NB4 (cell line): ENCODE data around the gene LYPD6B.

Experiments
- DNase-seq: peaks from one replicate; pipeline ENCODE4 v3.0.0; 2010; ENCODE audit warnings: low read depth
- H3K4me3 ChIP-seq: one replicate; pipeline ENCODE4 v1.5.1; 2011; ENCODE audit warnings: mild to moderate bottlenecking, low read depth, low read length, moderate library complexity
- MYC ChIP-seq: IDR thresholded peaks from 2 replicates; pipeline ENCODE4 v1.6.1; 2011; ENCODE audit warnings: low read depth, low read length
- POLR2A ChIP-seq: IDR thresholded peaks from 2 replicates; pipeline ENCODE4 v1.6.1; 2011; ENCODE audit warnings: mild to moderate bottlenecking; ENCODE audit not compliant: insufficient read length; ENCODE audit errors: extremely low read depth
- TF ChIP-seq, protein P1 (sequence below): IDR thresholded peaks from one replicate; pipeline ENCODE4 v1.5.1; 2012; ENCODE audit warnings: low read depth, low read length
- TF ChIP-seq, protein P2 (sequence below): IDR thresholded peaks from 2 replicates; pipeline ENCODE4 v1.6.1; 2011; ENCODE audit warnings: low read depth, low read length

Gene LYPD6B

DNA sequence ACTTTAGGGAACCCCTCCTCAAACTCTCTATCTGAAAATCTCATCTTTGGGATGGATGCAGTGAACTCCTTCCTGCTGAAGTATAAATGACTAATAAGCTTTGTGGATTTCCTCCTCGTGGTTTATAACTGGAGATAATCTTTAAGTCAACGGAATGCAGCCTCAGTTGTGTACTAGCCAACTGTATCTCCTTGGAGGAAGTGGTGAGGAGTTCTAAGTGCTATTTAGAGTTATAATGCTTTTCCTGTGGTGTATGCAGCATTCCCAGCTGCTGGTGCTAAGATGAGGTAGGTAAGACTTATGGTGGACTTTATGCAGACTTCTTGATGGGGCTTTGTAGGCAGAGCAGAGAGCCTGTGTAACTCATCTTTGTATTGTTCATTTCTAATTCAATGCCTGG, 90.9 kb downstream of the LYPD6B start:
- no peak overlapping the region for H3K4me3 ChIP-seq
- no peak for TF ChIP-seq MYC
- TF ChIP-seq, protein P1, sequence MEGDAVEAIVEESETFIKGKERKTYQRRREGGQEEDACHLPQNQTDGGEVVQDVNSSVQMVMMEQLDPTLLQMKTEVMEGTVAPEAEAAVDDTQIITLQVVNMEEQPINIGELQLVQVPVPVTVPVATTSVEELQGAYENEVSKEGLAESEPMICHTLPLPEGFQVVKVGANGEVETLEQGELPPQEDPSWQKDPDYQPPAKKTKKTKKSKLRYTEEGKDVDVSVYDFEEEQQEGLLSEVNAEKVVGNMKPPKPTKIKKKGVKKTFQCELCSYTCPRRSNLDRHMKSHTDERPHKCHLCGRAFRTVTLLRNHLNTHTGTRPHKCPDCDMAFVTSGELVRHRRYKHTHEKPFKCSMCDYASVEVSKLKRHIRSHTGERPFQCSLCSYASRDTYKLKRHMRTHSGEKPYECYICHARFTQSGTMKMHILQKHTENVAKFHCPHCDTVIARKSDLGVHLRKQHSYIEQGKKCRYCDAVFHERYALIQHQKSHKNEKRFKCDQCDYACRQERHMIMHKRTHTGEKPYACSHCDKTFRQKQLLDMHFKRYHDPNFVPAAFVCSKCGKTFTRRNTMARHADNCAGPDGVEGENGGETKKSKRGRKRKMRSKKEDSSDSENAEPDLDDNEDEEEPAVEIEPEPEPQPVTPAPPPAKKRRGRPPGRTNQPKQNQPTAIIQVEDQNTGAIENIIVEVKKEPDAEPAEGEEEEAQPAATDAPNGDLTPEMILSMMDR = no peak
- TF ChIP-seq POLR2A = no peak
- TF ChIP-seq, protein P2, sequence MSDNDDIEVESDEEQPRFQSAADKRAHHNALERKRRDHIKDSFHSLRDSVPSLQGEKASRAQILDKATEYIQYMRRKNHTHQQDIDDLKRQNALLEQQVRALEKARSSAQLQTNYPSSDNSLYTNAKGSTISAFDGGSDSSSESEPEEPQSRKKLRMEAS = no peak
- peak; percentile 76 for DNase-seq

DNA sequence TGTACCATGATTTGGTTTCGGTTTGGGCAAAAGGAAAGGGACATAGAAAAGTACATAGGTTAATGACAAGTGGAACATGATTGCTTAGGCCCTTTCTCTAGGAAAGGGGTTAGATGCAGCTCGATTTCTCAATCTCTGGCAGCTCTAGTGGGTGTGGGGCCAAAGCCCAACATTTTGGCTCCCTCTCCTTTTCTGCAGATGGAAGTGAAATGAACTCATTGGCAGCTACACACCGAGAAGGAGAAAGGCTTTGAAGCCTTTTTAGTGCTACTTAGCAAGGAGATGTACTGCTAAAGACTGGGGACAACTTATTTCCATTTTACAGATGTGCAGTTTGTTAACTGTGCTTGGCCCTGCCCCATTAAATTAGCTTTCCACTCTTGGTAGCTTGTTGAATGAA, 93.8 kb downstream of the LYPD6B start:
- TF ChIP-seq POLR2A = no peak
- peak; percentile 27 for DNase-seq
- no peak overlapping the region for H3K4me3 ChIP-seq

DNA sequence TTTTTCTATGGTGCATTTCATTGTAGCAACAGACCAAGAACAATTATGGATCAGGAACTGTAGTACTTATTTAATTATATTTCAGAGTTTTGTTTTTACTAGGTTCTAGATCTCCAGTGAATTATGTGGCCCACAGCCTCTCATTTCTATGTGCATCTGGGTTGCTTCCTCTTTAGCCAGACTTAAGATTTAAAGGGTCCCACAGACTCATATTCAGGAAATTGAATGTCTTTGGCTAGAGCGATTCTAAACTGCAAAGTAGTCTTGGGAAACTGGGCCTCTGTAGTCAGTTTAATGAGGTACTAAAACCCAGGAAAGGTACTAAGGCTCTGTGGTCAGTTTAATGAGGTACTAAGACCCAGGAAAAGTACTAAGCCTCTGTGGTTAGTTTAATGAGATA, 94.4 kb downstream of the LYPD6B start:
- DNase-seq = peak; percentile 59
- H3K4me3 ChIP-seq = no peak overlapping the region

DNA sequence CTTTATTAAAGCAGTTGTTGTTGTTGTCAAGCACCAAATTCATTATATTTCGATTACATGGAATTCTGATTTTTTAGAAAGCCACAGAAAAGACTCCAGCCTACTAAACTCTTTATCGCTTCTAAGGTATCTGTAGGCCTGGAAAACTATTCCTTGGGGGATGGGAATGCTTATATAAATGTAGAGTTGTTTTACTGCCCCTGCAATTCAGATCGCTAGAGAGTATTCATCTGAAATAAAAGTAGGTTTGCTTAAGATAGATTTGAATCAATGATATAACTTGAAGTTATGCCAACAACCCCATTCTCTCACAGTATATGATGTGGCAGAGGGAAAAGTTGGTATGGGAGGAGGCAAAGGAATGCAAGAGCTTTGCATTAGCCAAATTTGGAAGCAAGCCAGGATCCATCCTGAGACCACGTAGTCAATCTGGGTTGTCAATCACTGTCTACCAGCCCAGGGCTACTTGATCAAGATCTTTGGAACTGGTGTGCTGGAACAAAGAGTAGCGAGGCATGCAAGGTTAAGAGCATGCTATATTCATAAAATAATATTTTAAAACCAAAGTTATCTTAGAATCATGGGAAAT, 95.9 kb downstream of the LYPD6B start:
- TF ChIP-seq POLR2A = no peak
- TF ChIP-seq, protein P2 = no peak
- no peak for TF ChIP-seq MYC
- TF ChIP-seq, protein P1 = no peak
- H3K4me3 ChIP-seq = no peak overlapping the region

More for the DNA sequence above, 94.4 kb downstream of the LYPD6B start:
- TF ChIP-seq, protein P2 = no peak
- TF ChIP-seq POLR2A (no peak), MYC (no peak)
- TF ChIP-seq, protein P1 = no peak

DNA sequence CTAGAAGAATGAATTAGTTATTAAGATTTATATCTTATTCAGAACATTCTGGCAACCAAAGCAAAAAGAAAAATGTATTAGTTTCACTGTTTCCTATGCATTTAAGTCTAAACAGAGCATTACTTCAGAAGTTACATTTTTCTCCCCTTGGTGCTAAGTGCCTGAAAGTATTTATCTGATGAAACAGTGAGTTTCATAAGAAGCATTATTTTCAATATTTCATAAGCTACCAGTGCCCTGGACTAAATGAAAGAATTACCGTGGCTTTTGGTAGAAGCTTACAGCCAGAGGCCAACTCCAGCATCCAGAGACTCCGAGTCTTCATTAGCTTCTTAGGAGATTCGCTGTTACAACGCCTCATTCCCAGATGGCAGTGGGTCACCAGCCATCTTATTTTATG, 97.6 kb downstream of the LYPD6B start:
- no peak overlapping the region for H3K4me3 ChIP-seq
- no peak for DNase-seq
- TF ChIP-seq, protein P2 = no peak
- TF ChIP-seq POLR2A (no peak), MYC (no peak)
- TF ChIP-seq, protein P1 = no peak

More for the DNA sequence above, 95.9 kb downstream of the LYPD6B start:
- DNase-seq = no peak

DNA sequence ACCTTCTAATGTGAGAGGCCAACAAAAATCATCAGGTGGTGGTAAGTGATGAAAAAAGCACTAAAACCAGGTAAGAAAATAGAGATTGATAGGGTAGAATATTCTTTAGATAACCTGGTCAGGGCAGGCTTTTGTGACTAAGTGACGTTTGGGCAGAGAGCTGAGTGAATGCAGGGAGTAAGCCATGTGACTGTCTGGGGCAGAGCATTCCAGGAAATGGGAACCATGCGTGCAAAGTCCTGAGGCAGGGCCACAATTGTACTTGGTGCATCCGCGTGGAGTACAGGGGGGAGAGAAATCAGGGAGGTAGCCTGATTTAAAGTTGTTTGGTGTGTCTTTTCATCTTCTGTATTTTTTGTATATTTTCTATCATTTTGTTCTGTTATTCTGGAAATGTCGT, 102.5 kb downstream of the LYPD6B start:
- no peak for DNase-seq
- H3K4me3 ChIP-seq = no peak overlapping the region

More for the DNA sequence above, 102.5 kb downstream of the LYPD6B start:
- TF ChIP-seq POLR2A (no peak), MYC (no peak)
- TF ChIP-seq, protein P2 = no peak
- TF ChIP-seq, protein P1 = no peak
